Measurements from ENCODE around the gene RASGRP3.

Gene RASGRP3

GRCh38 chr2:33561872-33562271, 85.4 kb downstream of the RASGRP3 start:
- no peak overlapping the region for H3K4me3 ChIP-seq (replicated peaks; ENCODE audit: low read depth, low read length)
- no peak for DNase-seq (ENCODE audit: extremely low read depth, low read depth)
- no peak for TF ChIP-seq CTCF (IDR thresholded peaks at IDR 0.05; ENCODE audit: low read depth, low read length, missing control alignments)

- no peak overlapping the region for H3K4me3 ChIP-seq (replicated peaks; ENCODE audit: low read depth, low read length)
- TF ChIP-seq CTCF (IDR thresholded peaks at IDR 0.05; ENCODE audit: low read depth, low read length, missing control alignments): no peak
- DNase-seq (ENCODE audit: extremely low read depth, low read depth): no peak
These were observed 94.2 kb downstream of the RASGRP3 start for GRCh38 chr2:33570681-33571080.

DNA sequence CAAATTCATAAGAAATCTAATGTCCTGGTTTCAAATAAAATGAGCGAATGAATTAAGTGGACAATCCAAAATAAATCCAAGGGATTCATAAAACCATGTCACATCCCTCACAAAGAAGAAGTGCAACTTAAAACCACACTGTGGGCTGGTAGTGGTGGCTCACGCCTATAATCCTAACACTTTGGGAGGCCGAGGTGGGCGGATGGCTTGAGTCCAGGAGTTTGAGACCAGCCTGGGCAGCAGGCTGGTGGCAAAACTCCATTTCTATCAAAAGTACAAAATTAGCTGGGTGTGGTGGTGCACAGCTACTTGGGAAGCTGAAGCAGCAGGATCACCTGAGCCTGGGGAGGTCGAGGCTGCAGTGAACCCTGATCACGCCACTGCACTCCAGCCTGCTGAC, 97.2 kb downstream of the RASGRP3 start:
- no peak overlapping the region for H3K4me3 ChIP-seq (replicated peaks; ENCODE audit: low read depth, low read length)
- no peak for DNase-seq (ENCODE audit: extremely low read depth, low read depth)
- TF ChIP-seq CTCF (IDR thresholded peaks at IDR 0.05; ENCODE audit: low read depth, low read length, missing control alignments): no peak

DNA sequence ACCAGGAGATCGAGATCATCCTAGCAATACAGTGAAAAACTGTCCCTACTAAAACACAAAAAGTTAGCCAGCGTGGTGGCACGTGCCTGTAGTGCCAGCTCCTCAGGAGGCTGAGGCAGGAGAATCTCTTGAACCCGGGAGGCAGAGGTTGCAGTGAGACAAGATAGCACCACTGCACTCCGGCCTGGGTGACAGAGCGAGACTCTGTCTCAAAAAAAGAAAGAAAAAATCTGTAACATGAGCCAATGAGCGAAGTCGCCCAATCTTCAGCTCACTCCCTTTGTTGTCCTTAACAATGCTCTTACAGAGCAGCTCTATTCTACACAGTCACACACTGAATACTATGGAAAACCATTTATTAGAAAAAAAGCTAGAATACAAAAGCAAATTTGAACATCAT, 100.6 kb downstream of the RASGRP3 start:
- TF ChIP-seq CTCF (IDR thresholded peaks at IDR 0.05; ENCODE audit: low read depth, low read length, missing control alignments): no peak
- DNase-seq (ENCODE audit: extremely low read depth, low read depth): no peak
- no peak overlapping the region for H3K4me3 ChIP-seq (replicated peaks; ENCODE audit: low read depth, low read length)

DNA sequence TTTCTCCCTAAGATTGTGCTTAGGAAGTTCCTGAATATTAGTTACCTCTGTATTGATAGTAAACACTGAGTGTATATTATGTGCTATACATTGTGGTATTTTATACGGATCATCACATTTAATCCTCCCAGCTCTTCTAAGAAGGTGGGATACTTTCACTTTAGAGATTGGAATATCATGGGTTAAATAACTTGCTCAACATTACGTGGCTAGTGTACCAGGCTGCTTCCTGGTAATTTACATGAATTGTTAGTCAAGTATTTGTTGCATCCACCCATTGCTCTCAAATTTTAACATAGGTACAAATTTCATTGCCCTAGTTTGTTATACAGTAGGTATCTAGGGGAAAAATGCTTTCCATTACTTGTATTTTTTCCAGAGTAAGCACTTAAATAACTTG, 101.2 kb downstream of the RASGRP3 start:
- H3K4me3 ChIP-seq (replicated peaks; ENCODE audit: low read depth, low read length): no peak overlapping the region
- no peak for TF ChIP-seq CTCF (IDR thresholded peaks at IDR 0.05; ENCODE audit: low read depth, low read length, missing control alignments)
- no peak for DNase-seq (ENCODE audit: extremely low read depth, low read depth)

GRCh38 chr2:33579227-33579626, 102.8 kb downstream of the RASGRP3 start:
- no peak for TF ChIP-seq CTCF (IDR thresholded peaks at IDR 0.05; ENCODE audit: low read depth, low read length, missing control alignments)
- H3K4me3 ChIP-seq (replicated peaks; ENCODE audit: low read depth, low read length): no peak overlapping the region
- DNase-seq (ENCODE audit: extremely low read depth, low read depth): no peak

DNA sequence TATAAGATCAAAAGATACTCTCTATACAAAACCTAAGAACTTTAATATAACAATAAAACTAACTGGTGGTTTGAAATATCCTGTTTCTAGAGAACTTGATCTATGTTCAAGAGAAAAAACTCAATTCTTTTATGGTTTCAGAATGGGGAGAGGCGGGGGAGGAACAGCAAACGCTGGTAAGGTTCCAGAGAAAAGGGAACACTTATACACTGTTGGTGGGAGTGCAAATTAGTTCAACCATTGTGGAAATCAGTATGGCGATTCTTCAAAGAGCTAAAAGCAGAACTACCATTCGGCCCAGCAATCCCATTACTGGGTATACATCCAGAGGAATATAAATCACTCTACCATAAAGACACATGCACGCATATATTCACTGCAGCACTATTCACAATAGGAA, 105.4 kb downstream of the RASGRP3 start:
- no peak overlapping the region for H3K4me3 ChIP-seq (replicated peaks; ENCODE audit: low read depth, low read length)
- no peak for TF ChIP-seq CTCF (IDR thresholded peaks at IDR 0.05; ENCODE audit: low read depth, low read length, missing control alignments)
- DNase-seq (ENCODE audit: extremely low read depth, low read depth): no peak
